Adrenal gland (tissue), 12 donors: ENCODE measurements around the gene PHF20. TPM values are rescaled to one million over a fixed set of nuclear protein-coding genes. Genes with fewer than 3 reads are reported as not detected.
"Not testable (repeated sequence)": the region's sequence is repeated elsewhere in the genome, so short reads cannot be mapped to it uniquely, and the experiment has no call there.

Experiments
- DNase-seq, 7 donors: peaks; one replicate each; pipeline ENCODE4 v3.0.0-alpha.2; 2019 to 2020
- H3K27ac ChIP-seq, 5 donors: fragments of 200-600 bp; sonication (generic) in 4 of 5; 1 replicate in 3 of 5; 2 replicates in 2 of 5; pipeline versions ENCODE4 v1.5.1 to v1.8.0; 2016 to 2020; ENCODE audit warnings: mild to moderate bottlenecking in 1 of 5
- H3K27me3 ChIP-seq: fragments of 200-600 bp; 2 replicates; pipeline ENCODE4 v1.8.0; 2021
- H3K36me3 ChIP-seq, 2 donors: fragments of 200-600 bp; replicated peaks in 1 of 2; 1 replicate in 1 of 2; 2 replicates in 1 of 2; pipeline versions ENCODE4 v1.5.1 to v1.8.0; 2018 to 2022
- H3K4me1 ChIP-seq, 2 donors: fragments of 200-600 bp; replicated peaks in 1 of 2; 1 replicate in 1 of 2; 2 replicates in 1 of 2; pipeline versions ENCODE4 v1.5.1 to v1.8.0; 2018 to 2021
- H3K4me3 ChIP-seq, 4 donors: fragments of 200-600 bp; sonication (generic) in 3 of 4; one replicate each; pipeline ENCODE4 v1.5.1; 2016 to 2018
- H3K9me3 ChIP-seq, 3 donors: fragments of 200-600 bp; sonication (generic) in 1 of 3; replicated peaks in 1 of 3; 1 replicate in 2 of 3; 2 replicates in 1 of 3; pipeline versions ENCODE4 v1.5.1 to v1.8.0; 2016 to 2021
- CTCF ChIP-seq, 6 experiments: fragments of 450-650 bp in 4 of 6; fragments of 200-600 bp in 2 of 6; sonication (generic) in 1 of 6; IDR thresholded peaks; 1 replicate in 5 of 6; 2 replicates in 1 of 6; pipeline versions ENCODE4 v1.5.1 to v1.8.0; 2016 to 2021; ENCODE audit warnings: antibody characterized with exemption in 6 of 6, mild to moderate bottlenecking in 2 of 6, moderate library complexity in 1 of 6
- POLR2A ChIP-seq, 2 donors: fragments of 450-650 bp; IDR thresholded peaks; one replicate each; pipeline ENCODE4 v1.6.1; 2017; ENCODE audit warnings: antibody characterized with exemption in 2 of 2, mild to moderate bottlenecking in 2 of 2, moderate library complexity in 1 of 2
- WGBS, 4 donors: extraction: QIAGEN DNeasy Blood & Tissue Kit in 2 of 4; methylation state at CpG; one replicate each; pipeline versions ENCODE4 v1.1.5 to v1.1.7; 2013 to 2017; 5-methylcytosine and 5-hydroxymethylcytosine counted together
- intact Hi-C, 2 donors: fragments of 100-400 bp; cut with DNase I; formaldehyde crosslinking; loops; one replicate each; pipeline versions ENCODE4 v1.14.1 to v1.15.0; 2022 to 2023
- polyA plus RNA-seq, 3 donors: library from polyadenylated mRNA; stranded (reverse); fragments of 200-250 nt in 2 of 3; fragments of 350-450 nt in 1 of 3; fragmentation: Illumina TruSeq in 1 of 3; extraction: RNeasy Lipid Tissue Mini Kit (QIAGEN cat#74804) in 1 of 3; gene quantifications; one replicate each; pipeline ENCODE4 v1.2.3, GENCODE V29; 2013 to 2014
- total RNA-seq, 9 donors: library from RNA; depleted of rRNA in 4 of 9; stranded (reverse); fragments of >200 nt in 4 of 9; fragments of 120-200 nt in 1 of 9; fragmentation: NEBNext Ultra II Directional in 1 of 9; extraction: Animal tissue kit (Norgen Biotek cat#: 25700) in 1 of 9; gene quantifications; one replicate each; pipeline versions ENCODE4 v1.1.0 to v1.2.4, GENCODE V29; 2013 to 2023
- donor health status: healthy with polysubstance abuse.
- donor health status: Bipolar disorder and iron deficiency.
- donor health status: DM: yes; HTN: yes; CAD: no.
- donor health status: DM: no; HTN: no; CAD: no.
- donor health status: DM: no; HTN: no; CAD: no.
- donor health status: DM: yes; HTN: yes; CAD: no.

PHF20 gene
- total and polyA plus RNA-seq, 12 donors = 15.0 to 45.1 (median 28.8) TPM

GRCh38 chr20:35892871-35893270 lies 121.1 kb downstream of the PHF20 start:
- H3K36me3 ChIP-seq = no peaks in the 10 kb centered on the region
- H3K4me1 ChIP-seq = no peaks in the 10 kb centered on the region
- no peak overlapping the region for H3K27ac ChIP-seq
- no peak for DNase-seq
- no peak for TF ChIP-seq CTCF (IDR thresholded peaks at IDR 0.05)
- TF ChIP-seq POLR2A (IDR thresholded peaks at IDR 0.05) = no peak
- H3K27me3 ChIP-seq = no peaks in the 10 kb centered on the region
- H3K4me3 ChIP-seq = no peak overlapping the region
- 89 to 93% (median 92%) methylated on average over 3 of the region's 3 CpGs for WGBS, 4 donors
- intact Hi-C loops = no loop called here
- no peaks in the 10 kb centered on the region for H3K9me3 ChIP-seq

- H3K9me3 ChIP-seq = no peaks in the 10 kb centered on the region
- no peak overlapping the region for H3K27ac ChIP-seq
- no peaks in the 10 kb centered on the region for H3K36me3 ChIP-seq
- no peaks in the 10 kb centered on the region for H3K4me1 ChIP-seq
- TF ChIP-seq CTCF (IDR thresholded peaks at IDR 0.05) = no peak
- no peak for TF ChIP-seq POLR2A (IDR thresholded peaks at IDR 0.05)
- no peak for DNase-seq
- no peak overlapping the region for H3K4me3 ChIP-seq
- WGBS, 4 donors = 83 to 93% (median 87%) methylated on average over 3 of the region's 3 CpGs
- intact Hi-C loops = no loop called here
- no peaks in the 10 kb centered on the region for H3K27me3 ChIP-seq
Observed at GRCh38 chr20:35893942-35894341, 122.1 kb downstream of the PHF20 start.

- H3K9me3 ChIP-seq, DNase-seq, H3K4me1 ChIP-seq, H3K27ac ChIP-seq, H3K27me3 ChIP-seq, intact Hi-C loops, H3K36me3 ChIP-seq, H3K4me3 ChIP-seq: not testable (repeated sequence)
- WGBS, 4 donors = 86 to 94% (median 90%) methylated on average over 6 to 7 of the region's 7 CpGs
Observed at GRCh38 chr20:35895516-35895915, 123.7 kb downstream of the PHF20 start.

GRCh38 chr20:35899064-35899463 lies 127.2 kb downstream of the PHF20 start:
- intact Hi-C loops = no loop called here
- Histone ChIP-seq H3K27me3 (no peaks in the 10 kb centered on the region), H3K4me1 (peaks cover 2 to 11% of the 10 kb centered on the region in 2 donors), H3K36me3 (peaks cover 0 to 9% of the 10 kb centered on the region in 2 donors), H3K27ac (no peak overlapping the region), H3K9me3 (no peaks in the 10 kb centered on the region), H3K4me3 (no peak overlapping the region)
- no peak for DNase-seq
- TF ChIP-seq CTCF (IDR thresholded peaks at IDR 0.05) (no peak), POLR2A (IDR thresholded peaks at IDR 0.05) (no peak)
- 94 to 96% (median 95%) methylated on average over 3 of the region's 3 CpGs for WGBS, 4 donors

- H3K4me3 ChIP-seq, H3K36me3 ChIP-seq, intact Hi-C loops, DNase-seq, H3K27me3 ChIP-seq, H3K9me3 ChIP-seq: not testable (repeated sequence)
- peak overlapping the region in 1 of 5 donors; percentile 77 for H3K27ac ChIP-seq
- H3K4me1 ChIP-seq = peaks cover 2 to 11% of the 10 kb centered on the region in 2 donors
- 93 to 97% (median 96%) methylated on average over 4 of the region's 4 CpGs for WGBS, 4 donors
Observed at GRCh38 chr20:35901230-35901629, 129.4 kb downstream of the PHF20 start.
